HG03139 (cell line): ENCODE results near the gene PCBD1.

Experiments used
- ATAC-seq: cut with Tn5 transposase; IDR thresholded peaks from one replicate; pipeline ENCODE4 v1.9.1; 2021; ENCODE audit not compliant: unreplicated experiment

PCBD1 gene

GRCh38 chr10:70905071-70906021, 17.0 kb upstream of the PCBD1 start:
- no peak for ATAC-seq

GRCh38 chr10:70903262-70903921, 15.0 kb upstream of the PCBD1 start:
- ATAC-seq, result no peak

GRCh38 chr10:70902661-70903261, 14.4 kb upstream of the PCBD1 start:
- ATAC-seq, result no peak

GRCh38 chr10:70901276-70901878, 13.0 kb upstream of the PCBD1 start:
- ATAC-seq, result no peak

- no peak for ATAC-seq
These were observed 10.7 kb upstream of the PCBD1 start for GRCh38 chr10:70899096-70899495.

GRCh38 chr10:70898687-70899086, 10.3 kb upstream of the PCBD1 start:
- ATAC-seq, result no peak

GRCh38 chr10:70896551-70896950, 8.2 kb upstream of the PCBD1 start:
- ATAC-seq, result no peak

- no peak for ATAC-seq
These were observed 6.1 kb upstream of the PCBD1 start for GRCh38 chr10:70894416-70894815.

GRCh38 chr10:70893227-70894006, 5.1 kb upstream of the PCBD1 start:
- ATAC-seq, result no peak

GRCh38 chr10:70892631-70893030, 4.3 kb upstream of the PCBD1 start:
- ATAC-seq, result no peak

- no peak for ATAC-seq
These were observed 3.3 kb upstream of the PCBD1 start for GRCh38 chr10:70891627-70892026.

GRCh38 chr10:70890917-70891431, 2.6 kb upstream of the PCBD1 start:
- ATAC-seq, result no peak

GRCh38 chr10:70889291-70889690, 926 bp upstream of the PCBD1 start:
- ATAC-seq, result no peak

GRCh38 chr10:70886921-70887665, 1.3 kb downstream of the PCBD1 start:
- no peak for ATAC-seq

GRCh38 chr10:70885931-70886903, 2.1 kb downstream of the PCBD1 start:
- ATAC-seq, result no peak

GRCh38 chr10:70885481-70885880, 2.9 kb downstream of the PCBD1 start:
- ATAC-seq, result no peak

- no peak for ATAC-seq
These were observed 3.6 kb downstream of the PCBD1 start for GRCh38 chr10:70884741-70885140.

GRCh38 chr10:70880077-70880534, 8.3 kb downstream of the PCBD1 start:
- peak; percentile 65 for ATAC-seq
